CD14-positive monocyte (primary cell): ENCODE results near the gene DNAJC27. TPM values are rescaled to one million over a fixed set of nuclear protein-coding genes. Genes with fewer than 3 reads are reported as not detected.

Experiments used
- DNase-seq, 3 donors: peaks; one replicate each; pipeline ENCODE4 v3.0.0-alpha.2; 2011 to 2022
- H2AFZ ChIP-seq: 2 replicates; pipeline ENCODE4 v1.6.0; 2012; ENCODE audit warnings: mild to moderate bottlenecking, low read depth, low read length, inconsistent platforms; ENCODE audit not compliant: insufficient read depth, poor library complexity, severe bottlenecking
- H3K27ac ChIP-seq, 2 donors: 1 replicate in 1 of 2; 2 replicates in 1 of 2; pipeline ENCODE4 v1.5.1; 2012 to 2013; ENCODE audit warnings: low read length in 2 of 2, control low read depth in 1 of 2, inconsistent platforms in 1 of 2, low read depth in 1 of 2, mild to moderate bottlenecking in 1 of 2
- H3K27me3 ChIP-seq, 2 donors: one replicate each; pipeline versions ENCODE4 v1.6.0 to v1.6.1; 2011 to 2013; ENCODE audit warnings: low read length in 2 of 2; ENCODE audit not compliant: control insufficient read depth in 2 of 2, insufficient read depth in 2 of 2
- H3K36me3 ChIP-seq, 2 donors: replicated peaks in 1 of 2; 1 replicate in 1 of 2; 2 replicates in 1 of 2; pipeline versions ENCODE4 v1.5.1 to v1.6.1; 2012 to 2013; ENCODE audit warnings: low read length in 2 of 2, control low read depth in 1 of 2, inconsistent platforms in 1 of 2, mild to moderate bottlenecking in 1 of 2; ENCODE audit not compliant: insufficient read depth in 2 of 2, control insufficient read depth in 1 of 2
- H3K4me1 ChIP-seq, 2 donors: 1 replicate in 1 of 2; 2 replicates in 1 of 2; pipeline versions ENCODE4 v1.5.1 to v1.6.1; 2012 to 2013; ENCODE audit warnings: low read length in 2 of 2, control low read depth in 1 of 2, inconsistent platforms in 1 of 2, mild to moderate bottlenecking in 1 of 2, moderate library complexity in 1 of 2; ENCODE audit not compliant: insufficient read depth in 2 of 2, control insufficient read depth in 1 of 2
- H3K4me2 ChIP-seq: replicated peaks from 2 replicates; pipeline ENCODE3; 2012; ENCODE audit warnings: low read length, moderate library complexity, mild to moderate bottlenecking; ENCODE audit not compliant: poor library complexity, severe bottlenecking; ENCODE audit errors: extremely low read depth
- H3K4me3 ChIP-seq, 3 experiments: fragments of 200-600 bp in 1 of 3; sonication (generic) in 1 of 3; replicated peaks in 1 of 3; 1 replicate in 2 of 3; 2 replicates in 1 of 3; pipeline ENCODE4 v1.5.1; 2011 to 2013; ENCODE audit warnings: low read length in 3 of 3, mild to moderate bottlenecking in 3 of 3, control low read depth in 2 of 3, low read depth in 2 of 3, inconsistent platforms in 1 of 3, moderate library complexity in 1 of 3
- H3K79me2 ChIP-seq: 2 replicates; pipeline ENCODE4 v1.6.0; 2012; ENCODE audit warnings: mild to moderate bottlenecking, control low read depth, inconsistent platforms, low read length, moderate library complexity; ENCODE audit not compliant: insufficient read depth
- H3K9ac ChIP-seq: 2 replicates; pipeline ENCODE4 v1.6.0; 2017; ENCODE audit warnings: low read length, mild to moderate bottlenecking; ENCODE audit not compliant: insufficient read depth, poor library complexity, severe bottlenecking
- H3K9me3 ChIP-seq, 2 donors: replicated peaks in 1 of 2; 1 replicate in 1 of 2; 2 replicates in 1 of 2; pipeline versions ENCODE4 v1.5.1 to v1.6.1; 2012 to 2013; ENCODE audit warnings: low read length in 2 of 2, control low read depth in 1 of 2; ENCODE audit not compliant: control insufficient read depth in 1 of 2, insufficient read depth in 1 of 2
- H4K20me1 ChIP-seq: 2 replicates; pipeline ENCODE4 v1.6.0; 2012; ENCODE audit warnings: mild to moderate bottlenecking, low read length, control low read depth, moderate library complexity; ENCODE audit not compliant: insufficient read depth
- H3K27ac Mint-ChIP-seq, 7 donors: one replicate each; pipeline ENCODE4 v1.8.0; 2020; ENCODE audit warnings: mild to moderate bottlenecking in 7 of 7, mixed read lengths in 7 of 7, moderate library complexity in 6 of 7, inconsistent platforms in 2 of 7
- H3K27me3 Mint-ChIP-seq, 3 donors: one replicate each; pipeline ENCODE4 v1.8.0; 2021 to 2022; ENCODE audit warnings: low read depth in 3 of 3, mild to moderate bottlenecking in 3 of 3, mixed read lengths in 3 of 3, moderate library complexity in 3 of 3, inconsistent platforms in 1 of 3
- H3K36me3 Mint-ChIP-seq, 2 donors: one replicate each; pipeline ENCODE4 v1.8.0; 2020; ENCODE audit warnings: mixed read lengths in 2 of 2, inconsistent platforms in 1 of 2, mild to moderate bottlenecking in 1 of 2
- H3K4me1 Mint-ChIP-seq: one replicate; pipeline ENCODE4 v1.8.0; 2020; ENCODE audit warnings: mild to moderate bottlenecking, mixed read lengths
- H3K4me3 Mint-ChIP-seq, 2 donors: one replicate each; pipeline ENCODE4 v1.8.0; 2020; ENCODE audit warnings: mild to moderate bottlenecking in 2 of 2, mixed read lengths in 2 of 2, moderate library complexity in 1 of 2
- H3K9me3 Mint-ChIP-seq, 7 donors: one replicate each; pipeline ENCODE4 v1.8.0; 2020 to 2022; ENCODE audit warnings: mixed read lengths in 7 of 7, mild to moderate bottlenecking in 6 of 7, moderate library complexity in 6 of 7, inconsistent platforms in 2 of 7
- WGBS: methylation state at CpG from one replicate; pipeline ENCODE4 v1.1.5; 2013; ENCODE audit warnings: missing lambda C conversion rate; ENCODE audit not compliant: insufficient coverage; 5-methylcytosine and 5-hydroxymethylcytosine counted together
- intact Hi-C, 2 donors: fragments of 100-400 bp; cut with micrococcal nuclease; formaldehyde crosslinking; loops; one replicate each; pipeline versions ENCODE4 v1.15.0 to v1.15.1; 2023
- polyA plus RNA-seq, 3 donors: library from polyadenylated mRNA; depleted of rRNA in 1 of 3; unstranded in 2 of 3; stranded (reverse) in 1 of 3; fragments of 300-500 nt in 2 of 3; fragments of >200 nt in 1 of 3; fragmentation: Illumina TruSeq in 2 of 3; gene quantifications; 1 replicate in 2 of 3; 2 replicates in 1 of 3; pipeline ENCODE4 v1.2.3, GENCODE V29; 2012 to 2021
- TF ChIP-seq, protein P1 (sequence below): fragments of 200-600 bp; IDR thresholded peaks from one replicate; pipeline ENCODE4 v1.8.0; 2022; ENCODE audit warnings: antibody characterized with exemption, mild to moderate bottlenecking

DNAJC27 gene
- polyA plus RNA-seq, 3 donors: 0.86 to 2.8 (median 2.2) TPM

GRCh38 chr2:24932715-24933114, 39.0 kb downstream of the DNAJC27 start:
- Histone ChIP-seq H3K9ac (no peak overlapping the region), H3K4me2 (no peak overlapping the region), H2AFZ (no peak overlapping the region), H3K9me3 (no peaks in the 10 kb centered on the region), H3K36me3 (no peaks in the 10 kb centered on the region), H4K20me1 (no peaks in the 10 kb centered on the region), H3K27me3 (no peaks in the 10 kb centered on the region), H3K4me3 (no peak overlapping the region), H3K27ac (no peak overlapping the region), H3K4me1 (peaks cover 0 to 7% of the 10 kb centered on the region in 2 donors), H3K79me2 (no peaks in the 10 kb centered on the region)
- peaks cover 0 to 7% (median 1%) of the 10 kb centered on the region in 3 donors for H3K27me3 Mint-ChIP-seq
- intact Hi-C loops: no loop called here
- no peaks in the 10 kb centered on the region for H3K9me3 Mint-ChIP-seq
- no peak for DNase-seq
- no peak overlapping the region for H3K4me3 Mint-ChIP-seq
- no peak overlapping the region for H3K27ac Mint-ChIP-seq
- H3K4me1 Mint-ChIP-seq: peaks cover 6% of the 10 kb centered on the region
- TF ChIP-seq, protein P1, sequence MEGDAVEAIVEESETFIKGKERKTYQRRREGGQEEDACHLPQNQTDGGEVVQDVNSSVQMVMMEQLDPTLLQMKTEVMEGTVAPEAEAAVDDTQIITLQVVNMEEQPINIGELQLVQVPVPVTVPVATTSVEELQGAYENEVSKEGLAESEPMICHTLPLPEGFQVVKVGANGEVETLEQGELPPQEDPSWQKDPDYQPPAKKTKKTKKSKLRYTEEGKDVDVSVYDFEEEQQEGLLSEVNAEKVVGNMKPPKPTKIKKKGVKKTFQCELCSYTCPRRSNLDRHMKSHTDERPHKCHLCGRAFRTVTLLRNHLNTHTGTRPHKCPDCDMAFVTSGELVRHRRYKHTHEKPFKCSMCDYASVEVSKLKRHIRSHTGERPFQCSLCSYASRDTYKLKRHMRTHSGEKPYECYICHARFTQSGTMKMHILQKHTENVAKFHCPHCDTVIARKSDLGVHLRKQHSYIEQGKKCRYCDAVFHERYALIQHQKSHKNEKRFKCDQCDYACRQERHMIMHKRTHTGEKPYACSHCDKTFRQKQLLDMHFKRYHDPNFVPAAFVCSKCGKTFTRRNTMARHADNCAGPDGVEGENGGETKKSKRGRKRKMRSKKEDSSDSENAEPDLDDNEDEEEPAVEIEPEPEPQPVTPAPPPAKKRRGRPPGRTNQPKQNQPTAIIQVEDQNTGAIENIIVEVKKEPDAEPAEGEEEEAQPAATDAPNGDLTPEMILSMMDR: no peak
- no peaks in the 10 kb centered on the region for H3K36me3 Mint-ChIP-seq
- WGBS: 100% methylated on average over 3 of the region's 5 CpGs

GRCh38 chr2:24930768-24931167, 41.0 kb downstream of the DNAJC27 start:
- Histone ChIP-seq H3K9me3 (no peaks in the 10 kb centered on the region), H3K36me3 (no peaks in the 10 kb centered on the region), H3K79me2 (no peaks in the 10 kb centered on the region), H3K4me2 (no peak overlapping the region), H2AFZ (peak overlapping the region; percentile 68), H4K20me1 (no peaks in the 10 kb centered on the region), H3K4me3 (no peak overlapping the region), H3K27ac (no peak overlapping the region), H3K27me3 (no peaks in the 10 kb centered on the region), H3K9ac (no peak overlapping the region), H3K4me1 (peaks cover 16 to 22% of the 10 kb centered on the region in 2 donors)
- no peaks in the 10 kb centered on the region for H3K36me3 Mint-ChIP-seq
- WGBS: 0% methylated on average over 5 of the region's 6 CpGs
- H3K27ac Mint-ChIP-seq: peak overlapping the region in 2 of 7 donors; percentile 36 to 52
- TF ChIP-seq, protein P1: no peak
- peaks cover 6% of the 10 kb centered on the region for H3K4me1 Mint-ChIP-seq
- DNase-seq: no peak
- H3K27me3 Mint-ChIP-seq: peaks cover 0 to 7% (median 3%) of the 10 kb centered on the region in 3 donors
- intact Hi-C loops: no loop called here
- no peaks in the 10 kb centered on the region for H3K9me3 Mint-ChIP-seq
- peak overlapping the region in 1 of 2 donors; percentile 33 for H3K4me3 Mint-ChIP-seq
